ENCODE results near the gene LCP2.

LCP2 gene

GRCh38 chr5:170314541-170315095, 17.0 kb upstream of the LCP2 start:
- DNase-seq: no peak

GRCh38 chr5:170313816-170314215, 16.2 kb upstream of the LCP2 start:
- no peak for DNase-seq

- DNase-seq: peak; percentile 54 to 58
These were observed 15.8 kb upstream of the LCP2 start for GRCh38 chr5:170313344-170313743.

GRCh38 chr5:170312666-170313065, 15.1 kb upstream of the LCP2 start:
- DNase-seq: peak; percentile 74 to 80

- no peak for DNase-seq
These were observed 14.7 kb upstream of the LCP2 start for GRCh38 chr5:170312301-170312595.

GRCh38 chr5:170311511-170312300, 14.1 kb upstream of the LCP2 start:
- DNase-seq: no peak

GRCh38 chr5:170310256-170310926, 12.8 kb upstream of the LCP2 start:
- no peak for DNase-seq

GRCh38 chr5:170308686-170309085, 11.1 kb upstream of the LCP2 start:
- DNase-seq: no peak

GRCh38 chr5:170307575-170308465, 10.2 kb upstream of the LCP2 start:
- no peak for DNase-seq

- no peak for DNase-seq
These were observed 8.8 kb upstream of the LCP2 start for GRCh38 chr5:170306381-170306831.

GRCh38 chr5:170305646-170306025, 8.1 kb upstream of the LCP2 start:
- no peak for DNase-seq

GRCh38 chr5:170305016-170305645, 7.6 kb upstream of the LCP2 start:
- DNase-seq: no peak

GRCh38 chr5:170303549-170303948, 6.0 kb upstream of the LCP2 start:
- no peak for DNase-seq

- DNase-seq: peak; percentile 68 to 72
These were observed 5.3 kb upstream of the LCP2 start for GRCh38 chr5:170302653-170303501.

- DNase-seq: no peak
These were observed 4.5 kb upstream of the LCP2 start for GRCh38 chr5:170301981-170302652.

GRCh38 chr5:170301149-170301548, 3.6 kb upstream of the LCP2 start:
- DNase-seq: no peak

- no peak for DNase-seq
These were observed 2.9 kb upstream of the LCP2 start for GRCh38 chr5:170300361-170301013.

- DNase-seq: no peak
These were observed 515 bp downstream of the LCP2 start for GRCh38 chr5:170296935-170297588.

- no peak for DNase-seq
These were observed 1.3 kb downstream of the LCP2 start for GRCh38 chr5:170296036-170296934.

Data from activated CD4-positive, alpha-beta T cell treated with anti-CD3 and anti-CD28 coated beads, Interleukin-2, amount 50 U/mL, for 4 hours (primary cell).